CD14-positive monocyte (primary cell): ENCODE results near the gene MMP28. TPM values are rescaled to one million over a fixed set of nuclear protein-coding genes. Genes with fewer than 3 reads are reported as not detected.

Experiments
- DNase-seq, 3 donors: peaks; one replicate each; pipeline ENCODE4 v3.0.0-alpha.2; 2011 to 2022
- H2AFZ ChIP-seq: 2 replicates; pipeline ENCODE4 v1.6.0; 2012; ENCODE audit warnings: mild to moderate bottlenecking, low read depth, low read length, inconsistent platforms; ENCODE audit not compliant: insufficient read depth, poor library complexity, severe bottlenecking
- H3K27ac ChIP-seq, 2 donors: 1 replicate in 1 of 2; 2 replicates in 1 of 2; pipeline ENCODE4 v1.5.1; 2012 to 2013; ENCODE audit warnings: low read length in 2 of 2, control low read depth in 1 of 2, inconsistent platforms in 1 of 2, low read depth in 1 of 2, mild to moderate bottlenecking in 1 of 2
- H3K27me3 ChIP-seq, 2 donors: one replicate each; pipeline versions ENCODE4 v1.6.0 to v1.6.1; 2011 to 2013; ENCODE audit warnings: low read length in 2 of 2; ENCODE audit not compliant: control insufficient read depth in 2 of 2, insufficient read depth in 2 of 2
- H3K36me3 ChIP-seq, 2 donors: replicated peaks in 1 of 2; 1 replicate in 1 of 2; 2 replicates in 1 of 2; pipeline versions ENCODE4 v1.5.1 to v1.6.1; 2012 to 2013; ENCODE audit warnings: low read length in 2 of 2, control low read depth in 1 of 2, inconsistent platforms in 1 of 2, mild to moderate bottlenecking in 1 of 2; ENCODE audit not compliant: insufficient read depth in 2 of 2, control insufficient read depth in 1 of 2
- H3K4me1 ChIP-seq, 2 donors: 1 replicate in 1 of 2; 2 replicates in 1 of 2; pipeline versions ENCODE4 v1.5.1 to v1.6.1; 2012 to 2013; ENCODE audit warnings: low read length in 2 of 2, control low read depth in 1 of 2, inconsistent platforms in 1 of 2, mild to moderate bottlenecking in 1 of 2, moderate library complexity in 1 of 2; ENCODE audit not compliant: insufficient read depth in 2 of 2, control insufficient read depth in 1 of 2
- H3K4me2 ChIP-seq: replicated peaks from 2 replicates; pipeline ENCODE3; 2012; ENCODE audit warnings: low read length, moderate library complexity, mild to moderate bottlenecking; ENCODE audit not compliant: poor library complexity, severe bottlenecking; ENCODE audit errors: extremely low read depth
- H3K4me3 ChIP-seq, 3 experiments: fragments of 200-600 bp in 1 of 3; sonication (generic) in 1 of 3; replicated peaks in 1 of 3; 1 replicate in 2 of 3; 2 replicates in 1 of 3; pipeline ENCODE4 v1.5.1; 2011 to 2013; ENCODE audit warnings: low read length in 3 of 3, mild to moderate bottlenecking in 3 of 3, control low read depth in 2 of 3, low read depth in 2 of 3, inconsistent platforms in 1 of 3, moderate library complexity in 1 of 3
- H3K79me2 ChIP-seq: 2 replicates; pipeline ENCODE4 v1.6.0; 2012; ENCODE audit warnings: mild to moderate bottlenecking, control low read depth, inconsistent platforms, low read length, moderate library complexity; ENCODE audit not compliant: insufficient read depth
- H3K9ac ChIP-seq: 2 replicates; pipeline ENCODE4 v1.6.0; 2017; ENCODE audit warnings: low read length, mild to moderate bottlenecking; ENCODE audit not compliant: insufficient read depth, poor library complexity, severe bottlenecking
- H3K9me3 ChIP-seq, 2 donors: replicated peaks in 1 of 2; 1 replicate in 1 of 2; 2 replicates in 1 of 2; pipeline versions ENCODE4 v1.5.1 to v1.6.1; 2012 to 2013; ENCODE audit warnings: low read length in 2 of 2, control low read depth in 1 of 2; ENCODE audit not compliant: control insufficient read depth in 1 of 2, insufficient read depth in 1 of 2
- H4K20me1 ChIP-seq: 2 replicates; pipeline ENCODE4 v1.6.0; 2012; ENCODE audit warnings: mild to moderate bottlenecking, low read length, control low read depth, moderate library complexity; ENCODE audit not compliant: insufficient read depth
- H3K27ac Mint-ChIP-seq, 7 donors: one replicate each; pipeline ENCODE4 v1.8.0; 2020; ENCODE audit warnings: mild to moderate bottlenecking in 7 of 7, mixed read lengths in 7 of 7, moderate library complexity in 6 of 7, inconsistent platforms in 2 of 7
- H3K27me3 Mint-ChIP-seq, 3 donors: one replicate each; pipeline ENCODE4 v1.8.0; 2021 to 2022; ENCODE audit warnings: low read depth in 3 of 3, mild to moderate bottlenecking in 3 of 3, mixed read lengths in 3 of 3, moderate library complexity in 3 of 3, inconsistent platforms in 1 of 3
- H3K36me3 Mint-ChIP-seq, 2 donors: one replicate each; pipeline ENCODE4 v1.8.0; 2020; ENCODE audit warnings: mixed read lengths in 2 of 2, inconsistent platforms in 1 of 2, mild to moderate bottlenecking in 1 of 2
- H3K4me1 Mint-ChIP-seq: one replicate; pipeline ENCODE4 v1.8.0; 2020; ENCODE audit warnings: mild to moderate bottlenecking, mixed read lengths
- H3K4me3 Mint-ChIP-seq, 2 donors: one replicate each; pipeline ENCODE4 v1.8.0; 2020; ENCODE audit warnings: mild to moderate bottlenecking in 2 of 2, mixed read lengths in 2 of 2, moderate library complexity in 1 of 2
- H3K9me3 Mint-ChIP-seq, 7 donors: one replicate each; pipeline ENCODE4 v1.8.0; 2020 to 2022; ENCODE audit warnings: mixed read lengths in 7 of 7, mild to moderate bottlenecking in 6 of 7, moderate library complexity in 6 of 7, inconsistent platforms in 2 of 7
- WGBS: methylation state at CpG from one replicate; pipeline ENCODE4 v1.1.5; 2013; ENCODE audit warnings: missing lambda C conversion rate; ENCODE audit not compliant: insufficient coverage; 5-methylcytosine and 5-hydroxymethylcytosine counted together
- intact Hi-C, 2 donors: fragments of 100-400 bp; cut with micrococcal nuclease; formaldehyde crosslinking; loops; one replicate each; pipeline versions ENCODE4 v1.15.0 to v1.15.1; 2023
- polyA plus RNA-seq, 3 donors: library from polyadenylated mRNA; depleted of rRNA in 1 of 3; unstranded in 2 of 3; stranded (reverse) in 1 of 3; fragments of 300-500 nt in 2 of 3; fragments of >200 nt in 1 of 3; fragmentation: Illumina TruSeq in 2 of 3; gene quantifications; 1 replicate in 2 of 3; 2 replicates in 1 of 3; pipeline ENCODE4 v1.2.3, GENCODE V29; 2012 to 2021
- TF ChIP-seq, protein P1 (sequence below): fragments of 200-600 bp; IDR thresholded peaks from one replicate; pipeline ENCODE4 v1.8.0; 2022; ENCODE audit warnings: antibody characterized with exemption, mild to moderate bottlenecking

The MMP28 gene
- polyA plus RNA-seq, 3 donors: not detected

DNA sequence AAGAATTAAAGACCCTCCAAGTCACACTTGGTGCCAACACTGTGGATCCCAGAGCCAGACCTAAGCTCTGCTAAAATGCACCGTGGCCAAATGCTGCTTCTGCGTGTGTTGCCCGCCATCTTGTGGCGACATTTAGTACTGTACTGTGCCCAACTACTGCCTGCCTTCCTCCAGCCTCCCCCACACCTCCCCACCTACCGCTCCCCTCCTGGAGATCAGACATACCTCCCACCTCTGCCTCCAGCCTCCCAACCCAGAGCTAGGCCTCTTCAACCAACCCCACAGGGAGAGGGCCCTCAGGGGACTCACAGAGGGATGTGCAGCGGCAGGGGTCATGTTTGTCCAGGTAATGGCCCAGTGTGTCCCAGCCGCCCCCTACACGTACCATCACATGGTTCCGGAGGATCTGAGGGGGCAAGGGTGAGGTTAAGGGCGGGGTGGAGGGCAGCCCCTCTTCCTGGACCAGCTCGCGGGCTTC lies 47.9 kb downstream of the MMP28 start:
- Histone ChIP-seq H3K4me1 (no peaks in the 10 kb centered on the region), H3K79me2 (no peaks in the 10 kb centered on the region), H3K4me2 (no peak overlapping the region), H4K20me1 (no peaks in the 10 kb centered on the region), H3K9me3 (peaks cover 0 to 9% of the 10 kb centered on the region in 2 donors), H3K4me3 (no peak overlapping the region), H3K36me3 (no peaks in the 10 kb centered on the region), H3K9ac (no peak overlapping the region), H3K27me3 (peaks cover 7 to 39% of the 10 kb centered on the region in 2 donors), H3K27ac (no peak overlapping the region), H2AFZ (no peak overlapping the region)
- peaks cover 0 to 6% (median 2%) of the 10 kb centered on the region in 7 donors for H3K9me3 Mint-ChIP-seq
- DNase-seq: peak; percentile 43 to 52 (median 50)
- 30% methylated on average over 3 of the region's 12 CpGs for WGBS
- H3K4me3 Mint-ChIP-seq: no peak overlapping the region
- no peak overlapping the region for H3K27ac Mint-ChIP-seq
- peaks cover 34 to 52% (median 50%) of the 10 kb centered on the region in 3 donors for H3K27me3 Mint-ChIP-seq
- TF ChIP-seq, protein P1, sequence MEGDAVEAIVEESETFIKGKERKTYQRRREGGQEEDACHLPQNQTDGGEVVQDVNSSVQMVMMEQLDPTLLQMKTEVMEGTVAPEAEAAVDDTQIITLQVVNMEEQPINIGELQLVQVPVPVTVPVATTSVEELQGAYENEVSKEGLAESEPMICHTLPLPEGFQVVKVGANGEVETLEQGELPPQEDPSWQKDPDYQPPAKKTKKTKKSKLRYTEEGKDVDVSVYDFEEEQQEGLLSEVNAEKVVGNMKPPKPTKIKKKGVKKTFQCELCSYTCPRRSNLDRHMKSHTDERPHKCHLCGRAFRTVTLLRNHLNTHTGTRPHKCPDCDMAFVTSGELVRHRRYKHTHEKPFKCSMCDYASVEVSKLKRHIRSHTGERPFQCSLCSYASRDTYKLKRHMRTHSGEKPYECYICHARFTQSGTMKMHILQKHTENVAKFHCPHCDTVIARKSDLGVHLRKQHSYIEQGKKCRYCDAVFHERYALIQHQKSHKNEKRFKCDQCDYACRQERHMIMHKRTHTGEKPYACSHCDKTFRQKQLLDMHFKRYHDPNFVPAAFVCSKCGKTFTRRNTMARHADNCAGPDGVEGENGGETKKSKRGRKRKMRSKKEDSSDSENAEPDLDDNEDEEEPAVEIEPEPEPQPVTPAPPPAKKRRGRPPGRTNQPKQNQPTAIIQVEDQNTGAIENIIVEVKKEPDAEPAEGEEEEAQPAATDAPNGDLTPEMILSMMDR: peak; percentile 84
- intact Hi-C loops: loop anchor here (5.0 to 10.0 kb wide), 3 partner anchors 135 to 583 kb away; no protein-coding TSS in a partner anchor
- H3K4me1 Mint-ChIP-seq: peaks cover 6% of the 10 kb centered on the region
- peaks cover 0 to 2% of the 10 kb centered on the region in 2 donors for H3K36me3 Mint-ChIP-seq

DNA sequence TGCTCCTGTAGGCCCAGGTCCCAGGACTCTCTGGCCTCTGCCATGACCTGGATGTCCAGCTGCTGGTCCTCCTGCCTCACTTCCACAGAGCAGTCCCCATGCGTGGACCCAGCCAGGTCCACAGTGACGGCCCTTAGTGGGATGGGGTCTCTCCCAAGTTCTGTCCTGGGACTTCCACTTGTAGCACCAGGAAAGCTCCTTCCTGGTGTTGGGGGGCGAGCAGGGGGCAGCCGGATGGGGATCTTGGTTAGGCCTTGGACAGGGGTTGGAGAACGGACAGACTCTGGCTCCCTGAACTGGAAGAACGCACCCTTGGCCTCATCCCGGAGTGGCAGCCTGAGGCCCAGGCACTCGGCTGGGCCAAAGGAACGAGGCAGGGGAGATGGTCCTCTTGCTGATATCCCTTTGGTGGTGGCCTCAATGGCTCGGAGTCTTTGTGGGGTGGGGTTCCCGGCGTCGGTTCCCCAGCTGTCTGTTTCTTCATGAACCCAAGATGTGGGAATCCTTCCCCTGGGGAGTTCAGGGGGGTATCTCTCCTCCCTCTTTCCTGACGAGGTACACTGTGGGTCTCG lies 49.6 kb downstream of the MMP28 start:
- H3K4me3 ChIP-seq: no peak overlapping the region
- Mint-ChIP-seq H3K27me3 (peaks cover 45 to 53% (median 50%) of the 10 kb centered on the region in 3 donors), H3K4me3 (no peak overlapping the region), H3K27ac (no peak overlapping the region), H3K4me1 (peaks cover 8% of the 10 kb centered on the region), H3K9me3 (peaks cover 0 to 13% (median 2%) of the 10 kb centered on the region in 7 donors), H3K36me3 (peaks cover 0 to 2% of the 10 kb centered on the region in 2 donors)
- H3K4me1 ChIP-seq: no peaks in the 10 kb centered on the region
- TF ChIP-seq, protein P1: no peak
- peaks cover 0 to 9% of the 10 kb centered on the region in 2 donors for H3K9me3 ChIP-seq
- H3K36me3 ChIP-seq: no peaks in the 10 kb centered on the region
- peaks cover 10 to 49% of the 10 kb centered on the region in 2 donors for H3K27me3 ChIP-seq
- no peak overlapping the region for H3K27ac ChIP-seq
- intact Hi-C loops: loop anchor here (5.0 to 10.0 kb wide), 3 partner anchors 134 to 581 kb away; no protein-coding TSS in a partner anchor
- no peak overlapping the region for H3K4me2 ChIP-seq
- H3K9ac ChIP-seq: no peak overlapping the region
- no peaks in the 10 kb centered on the region for H3K79me2 ChIP-seq
- WGBS: 96% methylated on average over 9 of the region's 15 CpGs
- no peak for DNase-seq
- no peak overlapping the region for H2AFZ ChIP-seq
- no peaks in the 10 kb centered on the region for H4K20me1 ChIP-seq
